ENCODE measurements around the gene PPP5C.

The PPP5C gene

GRCh38 chr19:46337487-46337886, 9.4 kb upstream of the PPP5C start:
- DNase-seq (ENCODE audit: low spot score), result no peak

DNA sequence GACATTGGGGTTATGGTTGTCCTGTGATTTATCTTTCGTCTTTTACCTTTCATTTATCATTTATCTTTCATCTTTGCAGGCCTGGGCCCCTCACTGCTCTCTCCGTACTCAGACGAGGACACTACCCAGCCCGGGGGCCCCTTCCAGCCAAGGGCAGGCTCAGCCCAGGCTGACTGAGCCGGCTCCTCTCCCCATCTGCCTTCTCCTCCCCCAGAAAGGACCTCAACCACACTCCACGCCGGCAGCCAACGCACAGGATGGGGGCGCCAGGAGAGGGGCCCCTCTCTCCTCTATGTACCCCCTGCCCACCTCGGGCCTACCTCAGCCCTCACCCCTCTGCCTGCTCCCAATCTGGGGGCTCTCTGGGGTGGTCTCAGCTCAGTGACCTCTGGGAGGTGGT, 7.4 kb upstream of the PPP5C start:
- DNase-seq (ENCODE audit: low spot score), result no peak

DNA sequence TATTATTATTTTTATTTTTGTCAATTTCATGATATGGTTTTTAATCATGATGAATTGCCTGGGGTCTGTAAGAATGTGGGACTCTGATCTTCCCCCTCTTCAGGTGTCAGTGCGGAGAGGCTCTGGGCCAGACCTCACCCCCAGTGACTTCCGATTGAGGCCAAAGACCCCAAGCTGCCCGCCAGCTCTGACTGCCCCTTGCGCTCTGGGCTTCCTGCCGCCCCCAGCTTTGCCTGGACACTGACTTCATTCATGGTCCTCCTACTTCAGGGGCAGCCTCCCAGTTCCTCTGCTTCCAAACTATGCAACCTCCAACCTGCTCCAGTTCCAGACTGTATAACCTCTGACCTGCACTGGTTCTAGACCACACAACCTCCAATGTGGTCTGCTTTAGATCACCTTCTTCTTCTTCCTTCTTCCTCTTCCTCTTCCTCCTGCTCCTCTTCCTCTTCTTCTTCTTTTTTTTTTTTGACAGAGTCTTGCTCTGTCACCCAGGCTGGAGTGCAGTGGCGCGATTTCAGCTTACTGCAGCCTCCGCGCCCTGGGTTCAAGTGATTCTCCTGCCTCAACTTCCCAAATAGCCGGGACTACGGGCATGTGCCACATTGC, 6.7 kb upstream of the PPP5C start:
- no peak for DNase-seq (ENCODE audit: low spot score)

DNA sequence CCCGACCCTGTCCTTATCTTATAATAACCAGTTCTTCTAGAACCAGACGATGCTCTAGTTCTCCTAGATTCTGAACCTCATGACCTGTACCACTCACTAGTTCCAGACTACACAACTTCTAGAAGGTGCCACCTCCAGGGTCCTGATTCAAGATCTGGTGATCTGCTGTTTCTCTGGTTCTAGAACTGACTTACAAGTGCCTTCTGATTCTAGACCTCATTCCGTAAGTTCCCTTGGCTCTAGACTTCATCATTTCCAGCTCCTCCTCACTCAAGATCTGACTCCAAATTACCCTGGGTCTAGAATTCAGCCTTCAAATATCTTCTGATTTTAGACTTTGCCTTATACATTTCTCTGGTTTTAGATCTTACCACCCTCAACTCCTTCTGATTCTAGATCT, 5.0 kb upstream of the PPP5C start:
- no peak for DNase-seq (ENCODE audit: low spot score)

DNA sequence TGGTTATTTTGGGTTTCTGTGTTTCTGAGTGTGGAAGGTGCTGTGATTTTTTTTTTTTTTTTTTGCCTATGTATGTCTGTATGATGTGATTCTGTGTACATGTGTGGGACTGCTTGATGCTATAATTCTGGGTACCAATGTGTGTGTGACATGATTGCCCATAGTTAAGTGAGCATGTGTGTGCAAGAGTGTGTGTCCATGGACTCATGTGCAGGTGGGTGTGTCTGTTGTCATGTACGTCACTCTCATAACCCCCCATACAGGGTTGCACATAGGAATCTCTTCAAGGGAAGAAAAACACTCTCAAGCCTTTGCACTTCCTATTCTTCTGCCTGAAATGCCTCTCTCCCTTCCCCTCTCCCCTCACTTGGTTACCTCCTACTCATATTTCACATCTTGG, 2.5 kb upstream of the PPP5C start:
- no peak for DNase-seq (ENCODE audit: low spot score)

DNA sequence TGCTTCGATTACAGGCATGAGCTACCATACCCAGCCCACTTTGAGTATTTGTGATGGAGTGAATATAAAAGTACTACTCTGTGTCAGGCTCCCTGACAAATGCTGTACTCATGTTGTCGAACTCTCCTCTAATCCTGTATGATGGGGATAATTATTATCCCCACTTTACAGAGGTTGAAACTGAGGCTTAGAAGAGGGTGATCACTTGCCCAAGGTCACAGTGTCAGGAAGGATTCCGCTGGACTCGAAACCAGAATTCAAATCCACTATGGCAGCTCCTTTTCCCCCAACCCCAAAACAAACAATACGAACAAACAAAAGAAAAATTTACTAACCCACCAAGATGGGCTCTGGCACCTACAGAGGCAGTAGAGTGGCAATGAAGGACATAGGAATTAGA, 1.7 kb upstream of the PPP5C start:
- no peak for DNase-seq (ENCODE audit: low spot score)

DNA sequence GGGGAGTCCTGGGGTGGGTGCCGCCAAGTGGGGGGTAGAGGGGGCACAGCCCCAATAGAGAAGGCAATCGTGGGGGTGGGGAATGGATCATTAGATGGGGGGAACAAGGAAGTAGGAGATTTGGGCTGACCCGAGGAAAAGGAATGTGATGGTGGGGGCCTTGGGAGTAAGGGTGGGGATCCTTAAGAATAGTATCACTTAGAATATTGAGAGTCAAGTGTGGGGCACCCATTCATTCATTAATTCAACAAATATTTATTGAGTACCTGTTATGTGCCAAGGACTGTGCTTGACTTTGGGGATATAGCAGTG, 641 bp downstream of the PPP5C start:
- no peak for DNase-seq (ENCODE audit: low spot score)

GRCh38 chr19:46347985-46348384, 1.1 kb downstream of the PPP5C start:
- no peak for DNase-seq (ENCODE audit: low spot score)

- DNase-seq (ENCODE audit: low spot score), result no peak
These were observed 2.6 kb downstream of the PPP5C start for GRCh38 chr19:46349311-46349993.

DNA sequence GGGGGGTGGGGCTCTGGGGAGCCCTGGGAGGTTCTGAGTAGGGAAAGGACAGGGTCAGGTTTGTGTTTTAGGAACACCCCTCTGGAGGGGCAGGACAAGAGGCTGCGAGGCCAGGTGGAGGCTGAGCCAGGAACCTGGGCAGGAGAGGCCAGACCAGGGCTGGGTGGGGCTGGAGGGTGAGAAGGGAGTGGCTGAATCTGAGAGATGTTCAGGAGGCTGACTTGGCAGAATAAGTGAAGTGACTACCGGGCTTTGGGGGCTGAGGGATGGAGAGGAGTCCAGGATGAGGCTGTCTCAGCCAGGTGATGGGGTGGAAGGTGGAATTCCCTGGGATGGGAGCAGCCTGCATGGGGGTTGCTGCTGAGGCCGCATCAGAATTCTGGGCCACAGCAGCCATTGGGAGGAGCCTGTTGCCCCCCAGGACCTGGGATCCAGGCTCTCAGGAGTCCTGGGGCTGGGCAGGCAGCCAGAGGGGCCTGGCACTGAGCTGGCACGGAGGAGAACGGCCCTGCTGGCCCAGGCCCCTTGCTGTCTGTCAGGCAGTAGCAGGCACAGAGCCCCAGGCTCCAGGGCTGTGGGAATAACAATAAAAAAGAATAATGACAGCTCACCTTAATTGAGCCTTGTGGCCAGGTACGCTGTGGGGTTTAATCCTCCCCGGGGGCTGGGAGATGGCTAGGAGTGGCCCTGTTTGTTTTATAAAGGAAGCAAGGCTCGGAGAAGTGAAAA, 3.3 kb downstream of the PPP5C start:
- DNase-seq (ENCODE audit: low spot score), result no peak

GRCh38 chr19:46350758-46351159, 3.9 kb downstream of the PPP5C start:
- DNase-seq (ENCODE audit: low spot score), result no peak

- DNase-seq (ENCODE audit: low spot score), result no peak
These were observed 4.6 kb downstream of the PPP5C start for GRCh38 chr19:46351241-46352041.

DNA sequence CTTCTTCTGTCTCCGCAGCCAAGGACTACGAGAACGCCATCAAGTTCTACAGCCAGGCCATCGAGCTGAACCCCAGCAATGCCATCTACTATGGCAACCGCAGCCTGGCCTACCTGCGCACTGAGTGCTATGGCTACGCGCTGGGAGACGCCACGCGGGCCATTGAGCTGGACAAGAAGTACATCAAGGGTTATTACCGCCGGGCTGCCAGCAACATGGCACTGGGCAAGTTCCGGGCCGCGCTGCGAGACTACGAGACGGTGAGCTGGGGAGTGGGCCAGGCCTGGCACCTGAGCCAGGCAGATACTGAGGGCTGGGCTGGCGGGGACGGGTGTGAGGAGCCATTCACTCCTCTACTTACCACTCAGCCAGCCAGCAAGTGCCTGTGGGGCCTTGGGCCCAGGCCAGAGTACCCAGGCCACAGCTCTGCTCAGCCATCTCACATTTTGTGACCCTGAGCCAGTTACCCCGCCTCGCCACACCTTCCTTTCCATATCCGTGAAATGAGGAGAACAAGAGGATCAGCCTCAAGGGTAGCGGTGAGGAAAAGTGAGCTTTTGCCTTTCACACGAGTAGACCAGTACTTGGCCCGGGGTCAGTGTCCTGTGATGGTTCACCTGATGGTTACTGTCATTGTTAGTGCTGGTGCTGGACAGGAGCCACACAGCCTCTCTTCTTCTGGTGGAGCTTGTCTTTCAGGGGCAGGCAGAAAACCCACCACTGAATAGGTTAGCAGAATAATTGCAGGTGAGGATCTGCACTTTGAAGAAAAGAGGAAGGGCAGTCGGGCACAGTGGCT, 7.0 kb downstream of the PPP5C start:
- DNase-seq (ENCODE audit: low spot score), result no peak

- no peak for DNase-seq (ENCODE audit: low spot score)
These were observed 8.6 kb downstream of the PPP5C start for GRCh38 chr19:46355234-46356148.

GRCh38 chr19:46356149-46357055, 9.5 kb downstream of the PPP5C start:
- no peak for DNase-seq (ENCODE audit: low spot score)

- DNase-seq (ENCODE audit: low spot score), result no peak
These were observed 11.1 kb downstream of the PPP5C start for GRCh38 chr19:46357846-46358583.

DNA sequence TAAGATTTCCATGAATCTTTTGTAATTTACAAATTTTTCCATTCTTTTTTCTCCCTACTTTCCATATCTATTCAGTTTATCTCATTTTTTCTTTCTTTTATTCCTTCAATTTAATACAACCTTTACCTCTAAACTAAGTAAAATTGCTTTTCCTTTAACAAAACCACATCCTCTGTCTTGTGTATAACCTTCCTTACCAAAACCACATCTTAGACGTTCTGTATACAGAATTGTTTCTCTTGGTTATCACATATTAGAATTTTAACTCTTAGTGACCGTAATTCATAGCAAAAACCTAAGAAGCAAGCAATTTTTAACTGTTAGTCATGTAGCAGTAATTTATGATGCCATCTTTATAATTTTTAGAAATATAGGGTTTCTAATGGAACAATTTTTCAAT, 15.0 kb downstream of the PPP5C start:
- DNase-seq (ENCODE audit: low spot score), result no peak

GRCh38 chr19:46364359-46364758, 17.5 kb downstream of the PPP5C start:
- no peak for DNase-seq (ENCODE audit: low spot score)

DNA sequence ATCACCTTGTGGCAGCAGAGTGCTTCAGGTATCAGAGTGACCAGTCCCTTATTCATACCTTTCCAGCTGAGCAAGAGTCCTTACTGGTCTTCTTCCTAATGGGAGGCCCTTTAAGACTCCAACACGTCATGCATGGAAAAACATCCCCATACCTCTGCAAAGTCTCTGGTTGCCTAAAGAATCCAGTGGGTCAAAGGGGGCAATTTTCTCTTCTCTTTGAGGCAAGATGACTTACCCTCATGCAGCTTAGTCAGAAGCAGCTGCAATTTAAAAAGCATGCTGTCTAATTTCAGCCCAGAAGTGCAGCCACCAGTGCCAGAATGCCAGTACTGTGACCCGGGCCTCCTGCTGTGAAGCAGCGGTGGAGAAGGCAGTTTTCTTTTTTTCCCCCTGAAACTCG, 18.7 kb downstream of the PPP5C start:
- DNase-seq (ENCODE audit: low spot score), result no peak

Data from D341Med (cell line).